Lower leg skin (tissue), 4 donors: ENCODE measurements around the gene LYZL1. TPM values are rescaled to one million over a fixed set of nuclear protein-coding genes. Genes with fewer than 3 reads are reported as not detected.

ENCODE experiments used
- DNase-seq, 2 donors: peaks; one replicate each; pipeline ENCODE4 v3.0.0-alpha.2; 2019; ENCODE audit warnings: low spot score in 2 of 2
- H3K4me3 ChIP-seq: fragments of 200-600 bp; sonication (generic); 2 replicates; pipeline ENCODE4 v1.5.1; 2017; ENCODE audit warnings: mild to moderate bottlenecking, low read depth; ENCODE audit not compliant: poor library complexity, severe bottlenecking
- CTCF ChIP-seq, 3 donors: fragments of 450-650 bp; IDR thresholded peaks; one replicate each; pipeline ENCODE4 v1.5.1; 2016; ENCODE audit warnings: antibody characterized with exemption in 3 of 3, mild to moderate bottlenecking in 3 of 3, moderate library complexity in 2 of 3
- POLR2A ChIP-seq, 2 donors: fragments of 450-650 bp; IDR thresholded peaks; one replicate each; pipeline ENCODE4 v1.6.1; 2016 to 2017; ENCODE audit warnings: antibody characterized with exemption in 2 of 2, mild to moderate bottlenecking in 1 of 2, moderate library complexity in 1 of 2
- WGBS, 2 donors: methylation state at CpG; one replicate each; pipeline ENCODE4 v1.1.5; 2018; 5-methylcytosine and 5-hydroxymethylcytosine counted together
- intact Hi-C: fragments of 100-400 bp; cut with DNase I; formaldehyde crosslinking; loops from one replicate; pipeline ENCODE4 v1.15.0; 2023; ENCODE audit warnings: low total_unique reads
- total RNA-seq, 4 donors: library from RNA; depleted of rRNA; stranded (reverse); fragments of >200 nt; gene quantifications; one replicate each; pipeline ENCODE4 v1.1.0, GENCODE V29; 2016

LYZL1 gene
- total RNA-seq, 4 donors from 2014 or later: not detected

- H3K4me3 ChIP-seq: no peak overlapping the region
- WGBS, 2 donors: 89 to 94% methylated on average over 3 of the region's 3 CpGs
- no peak for DNase-seq
- intact Hi-C loops: no loop called here
- TF ChIP-seq CTCF (IDR thresholded peaks at IDR 0.05) (no peak), POLR2A (IDR thresholded peaks at IDR 0.05) (no peak)
These were observed 57.0 kb downstream of the LYZL1 start for GRCh38 chr10:29345910-29346209.

GRCh38 chr10:29346296-29347001, 57.6 kb downstream of the LYZL1 start:
- WGBS, 2 donors: 74 to 75% methylated on average over 9 of the region's 9 CpGs
- intact Hi-C loops: no loop called here
- TF ChIP-seq CTCF (IDR thresholded peaks at IDR 0.05) (no peak), POLR2A (IDR thresholded peaks at IDR 0.05) (no peak)
- H3K4me3 ChIP-seq: no peak overlapping the region
- DNase-seq: no peak

- 75 to 91% methylated on average over 5 of the region's 5 CpGs for WGBS, 2 donors
- DNase-seq: no peak
These were observed 60.0 kb downstream of the LYZL1 start for GRCh38 chr10:29348836-29349235.

GRCh38 chr10:29353305-29353704, 64.4 kb downstream of the LYZL1 start:
- intact Hi-C loops: no loop called here
- TF ChIP-seq POLR2A (IDR thresholded peaks at IDR 0.05): no peak
- TF ChIP-seq CTCF (IDR thresholded peaks at IDR 0.05): no peak
- 65 to 68% methylated on average over 3 of the region's 3 CpGs for WGBS, 2 donors
- DNase-seq: no peak
- no peak overlapping the region for H3K4me3 ChIP-seq

More at GRCh38 chr10:29348836-29349235, 60.0 kb downstream of the LYZL1 start:
- no peak overlapping the region for H3K4me3 ChIP-seq
- TF ChIP-seq CTCF (IDR thresholded peaks at IDR 0.05) (no peak), POLR2A (IDR thresholded peaks at IDR 0.05) (no peak)
- intact Hi-C loops: no loop called here

- 79 to 85% methylated on average over 3 of the region's 3 CpGs for WGBS, 2 donors
- no peak overlapping the region for H3K4me3 ChIP-seq
- TF ChIP-seq POLR2A (IDR thresholded peaks at IDR 0.05) (no peak), CTCF (IDR thresholded peaks at IDR 0.05) (no peak)
- no peak for DNase-seq
- intact Hi-C loops: no loop called here
These were observed 65.2 kb downstream of the LYZL1 start for GRCh38 chr10:29353887-29354561.
